Adrenal gland (tissue), 5 donors: Measurements from ENCODE around the gene CXCL9.

ENCODE experiments used
- CTCF ChIP-seq, 6 experiments: fragments of 450-650 bp in 4 of 6; fragments of 200-600 bp in 2 of 6; sonication (generic) in 1 of 6; IDR thresholded peaks; 1 replicate in 5 of 6; 2 replicates in 1 of 6; pipeline versions ENCODE4 v1.5.1 to v1.8.0; 2016 to 2021; ENCODE audit warnings: antibody characterized with exemption in 6 of 6, mild to moderate bottlenecking in 2 of 6, moderate library complexity in 1 of 6
- POLR2A ChIP-seq, 2 donors: fragments of 450-650 bp; IDR thresholded peaks; one replicate each; pipeline ENCODE4 v1.6.1; 2017; ENCODE audit warnings: antibody characterized with exemption in 2 of 2, mild to moderate bottlenecking in 2 of 2, moderate library complexity in 1 of 2
- donor health status: DM: no; HTN: no; CAD: no.

- TF ChIP-seq CTCF (IDR thresholded peaks at IDR 0.05): no peak
- no peak for TF ChIP-seq POLR2A (IDR thresholded peaks at IDR 0.05)
Observed at GRCh38 chr4:76035799-76036380, 28.6 kb upstream of the CXCL9 start, which contains the start of gene CXCL11.
